ENCODE results near the gene BAMBI. TPM values are rescaled to one million over a fixed set of nuclear protein-coding genes. Genes with fewer than 3 reads are reported as not detected.

The BAMBI gene
- total and polyA plus RNA-seq, 5 donors from 2014 or later, result 0.20 to 1.2 TPM; not detected in 3

DNA sequence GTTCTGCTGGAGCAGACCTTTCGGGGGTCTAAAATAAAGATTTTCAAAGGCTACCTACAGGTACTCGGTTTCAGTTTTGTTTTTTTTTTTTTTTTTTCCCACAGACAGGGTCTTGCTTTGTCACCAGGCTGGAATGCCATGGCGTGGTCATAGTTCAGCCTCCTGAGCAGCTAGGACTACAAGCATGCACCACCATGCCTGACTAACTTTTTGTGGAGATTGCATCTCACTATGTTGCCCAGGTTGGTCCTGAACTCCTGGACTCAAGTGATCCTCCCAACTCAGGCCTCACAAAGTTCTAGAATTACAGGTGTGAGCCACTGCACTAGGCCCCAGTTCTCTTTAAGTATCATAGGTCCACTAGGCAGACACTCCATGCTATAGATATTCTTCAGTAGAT lies 34.5 kb downstream of the BAMBI start:
- ATAC-seq (ENCODE audit: low read depth in 2 of 2) (no peak), DNase-seq (no peak)
- H3K27me3 Mint-ChIP-seq, result peaks cover 12% of the 10 kb centered on the region
- H3K27ac ChIP-seq (ENCODE audit: insufficient read depth, low read length, poor library complexity, severe bottlenecking), result no peak overlapping the region
- H3K9me3 ChIP-seq (ENCODE audit: control insufficient read depth in 2 of 2, low read length in 2 of 2), result no peaks in the 10 kb centered on the region
- no peaks in the 10 kb centered on the region for H3K9me3 Mint-ChIP-seq
- no peak overlapping the region for H3K27ac Mint-ChIP-seq
- no peaks in the 10 kb centered on the region for H3K27me3 ChIP-seq (ENCODE audit: control insufficient read depth, insufficient read depth, low read length)
- H3K4me3 Mint-ChIP-seq, result no peak overlapping the region
- no peaks in the 10 kb centered on the region for H3K36me3 Mint-ChIP-seq
- no peaks in the 10 kb centered on the region for H3K36me3 ChIP-seq (ENCODE audit: control insufficient read depth, insufficient read depth, low read length)
- H3K4me3 ChIP-seq (ENCODE audit: low read depth, low read length), result no peak overlapping the region
- H3K4me1 ChIP-seq (ENCODE audit: control insufficient read depth, insufficient read depth, low read length, poor library complexity, severe bottlenecking), result no peaks in the 10 kb centered on the region
- H3K4me1 Mint-ChIP-seq, result no peaks in the 10 kb centered on the region

GRCh38 chr10:28713626-28714352 lies 36.5 kb downstream of the BAMBI start:
- H3K4me3 ChIP-seq (ENCODE audit: low read depth, low read length), result no peak overlapping the region
- no peaks in the 10 kb centered on the region for H3K9me3 ChIP-seq (ENCODE audit: control insufficient read depth in 2 of 2, low read length in 2 of 2)
- Mint-ChIP-seq H3K4me1 (no peaks in the 10 kb centered on the region), H3K36me3 (no peaks in the 10 kb centered on the region), H3K27me3 (peaks cover 21% of the 10 kb centered on the region), H3K4me3 (no peak overlapping the region), H3K27ac (no peak overlapping the region), H3K9me3 (no peaks in the 10 kb centered on the region)
- no peaks in the 10 kb centered on the region for H3K27me3 ChIP-seq (ENCODE audit: control insufficient read depth, insufficient read depth, low read length)
- no peak for ATAC-seq (ENCODE audit: low read depth in 2 of 2)
- no peaks in the 10 kb centered on the region for H3K4me1 ChIP-seq (ENCODE audit: control insufficient read depth, insufficient read depth, low read length, poor library complexity, severe bottlenecking)
- no peak overlapping the region for H3K27ac ChIP-seq (ENCODE audit: insufficient read depth, low read length, poor library complexity, severe bottlenecking)
- DNase-seq, result no peak
- H3K36me3 ChIP-seq (ENCODE audit: control insufficient read depth, insufficient read depth, low read length), result no peaks in the 10 kb centered on the region

DNA sequence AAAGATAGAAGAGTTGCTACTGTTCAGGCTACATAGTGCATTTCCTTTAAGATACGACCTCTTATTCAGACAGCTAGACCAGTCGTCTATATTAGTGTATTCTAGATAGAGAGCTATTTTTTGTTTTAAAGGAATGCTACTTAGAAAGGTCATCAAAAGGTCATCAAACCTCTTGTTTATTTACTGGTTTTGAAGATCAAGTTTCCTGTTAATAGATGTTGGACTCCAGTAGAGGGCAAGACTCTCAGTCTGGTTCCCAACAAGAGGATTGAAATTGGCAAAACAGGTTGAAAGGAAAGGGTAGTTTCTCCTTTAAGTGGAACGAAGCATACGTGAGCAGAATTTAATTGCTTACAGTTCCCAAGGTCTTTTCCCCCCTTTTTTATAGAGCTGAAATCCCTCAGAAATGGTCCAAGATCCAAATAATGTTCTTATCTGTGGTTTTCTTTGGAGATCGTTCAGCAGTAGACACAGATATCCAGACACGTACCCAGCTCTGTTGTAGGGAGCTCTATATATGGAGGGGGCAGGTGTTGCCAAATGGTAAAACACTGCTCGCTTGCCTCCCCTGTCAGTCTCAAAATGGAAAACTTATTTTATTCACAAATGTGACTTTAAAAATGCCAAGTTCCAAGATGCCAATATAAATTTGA lies 37.2 kb downstream of the BAMBI start:
- peaks cover 27% of the 10 kb centered on the region for H3K27me3 Mint-ChIP-seq
- H3K4me3 ChIP-seq (ENCODE audit: low read depth, low read length), result no peak overlapping the region
- no peaks in the 10 kb centered on the region for H3K4me1 ChIP-seq (ENCODE audit: control insufficient read depth, insufficient read depth, low read length, poor library complexity, severe bottlenecking)
- no peaks in the 10 kb centered on the region for H3K36me3 ChIP-seq (ENCODE audit: control insufficient read depth, insufficient read depth, low read length)
- H3K27ac ChIP-seq (ENCODE audit: insufficient read depth, low read length, poor library complexity, severe bottlenecking), result no peak overlapping the region
- H3K4me1 Mint-ChIP-seq, result no peaks in the 10 kb centered on the region
- DNase-seq, result no peak
- H3K4me3 Mint-ChIP-seq, result no peak overlapping the region
- no peaks in the 10 kb centered on the region for H3K36me3 Mint-ChIP-seq
- H3K27ac Mint-ChIP-seq, result no peak overlapping the region
- H3K27me3 ChIP-seq (ENCODE audit: control insufficient read depth, insufficient read depth, low read length), result no peaks in the 10 kb centered on the region
- no peaks in the 10 kb centered on the region for H3K9me3 ChIP-seq (ENCODE audit: control insufficient read depth in 2 of 2, low read length in 2 of 2)
- no peaks in the 10 kb centered on the region for H3K9me3 Mint-ChIP-seq
- ATAC-seq (ENCODE audit: low read depth in 2 of 2), result no peak

- Histone ChIP-seq H3K36me3 (ENCODE audit: control insufficient read depth, insufficient read depth, low read length) (no peaks in the 10 kb centered on the region), H3K9me3 (ENCODE audit: control insufficient read depth in 2 of 2, low read length in 2 of 2) (no peaks in the 10 kb centered on the region), H3K27ac (ENCODE audit: insufficient read depth, low read length, poor library complexity, severe bottlenecking) (no peak overlapping the region), H3K4me3 (ENCODE audit: low read depth, low read length) (no peak overlapping the region), H3K27me3 (ENCODE audit: control insufficient read depth, insufficient read depth, low read length) (no peaks in the 10 kb centered on the region), H3K4me1 (ENCODE audit: control insufficient read depth, insufficient read depth, low read length, poor library complexity, severe bottlenecking) (no peaks in the 10 kb centered on the region)
- H3K4me3 Mint-ChIP-seq, result no peak overlapping the region
- H3K9me3 Mint-ChIP-seq, result no peaks in the 10 kb centered on the region
- no peaks in the 10 kb centered on the region for H3K4me1 Mint-ChIP-seq
- H3K27ac Mint-ChIP-seq, result no peak overlapping the region
- no peak for DNase-seq
- H3K27me3 Mint-ChIP-seq, result peaks cover 27% of the 10 kb centered on the region
- no peaks in the 10 kb centered on the region for H3K36me3 Mint-ChIP-seq
- no peak for ATAC-seq (ENCODE audit: low read depth in 2 of 2)
Observed at GRCh38 chr10:28715246-28715645, 37.9 kb downstream of the BAMBI start.

DNA sequence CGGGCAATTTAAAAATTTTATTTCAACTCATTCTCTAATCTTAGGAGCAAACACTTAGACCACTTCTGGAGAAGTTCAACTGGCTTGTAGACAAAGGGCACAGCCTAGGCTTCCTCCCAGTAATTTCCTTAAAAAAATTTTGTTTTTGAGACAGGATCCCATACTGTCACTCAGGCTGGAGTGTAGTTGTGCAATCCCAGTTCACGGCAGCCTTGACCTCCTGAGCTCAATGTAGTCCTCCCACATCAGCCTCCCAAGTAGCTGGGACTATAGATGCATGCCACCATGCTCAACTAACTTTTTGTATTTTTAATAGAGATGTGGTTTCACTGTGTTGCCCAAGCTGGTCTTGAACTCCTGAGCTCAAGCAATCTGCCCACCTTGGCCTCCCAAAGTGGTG lies 38.4 kb downstream of the BAMBI start:
- no peaks in the 10 kb centered on the region for H3K27me3 ChIP-seq (ENCODE audit: control insufficient read depth, insufficient read depth, low read length)
- Mint-ChIP-seq H3K9me3 (no peaks in the 10 kb centered on the region), H3K4me1 (no peaks in the 10 kb centered on the region), H3K27me3 (peaks cover 23% of the 10 kb centered on the region), H3K27ac (no peak overlapping the region), H3K4me3 (no peak overlapping the region), H3K36me3 (no peaks in the 10 kb centered on the region)
- no peaks in the 10 kb centered on the region for H3K36me3 ChIP-seq (ENCODE audit: control insufficient read depth, insufficient read depth, low read length)
- DNase-seq (no peak), ATAC-seq (ENCODE audit: low read depth in 2 of 2) (no peak)
- H3K4me3 ChIP-seq (ENCODE audit: low read depth, low read length), result no peak overlapping the region
- no peak overlapping the region for H3K27ac ChIP-seq (ENCODE audit: insufficient read depth, low read length, poor library complexity, severe bottlenecking)
- no peaks in the 10 kb centered on the region for H3K4me1 ChIP-seq (ENCODE audit: control insufficient read depth, insufficient read depth, low read length, poor library complexity, severe bottlenecking)
- H3K9me3 ChIP-seq (ENCODE audit: control insufficient read depth in 2 of 2, low read length in 2 of 2), result no peaks in the 10 kb centered on the region

- Histone ChIP-seq H3K27me3 (ENCODE audit: control insufficient read depth, insufficient read depth, low read length) (peaks cover 3% of the 10 kb centered on the region), H3K36me3 (ENCODE audit: control insufficient read depth, insufficient read depth, low read length) (no peaks in the 10 kb centered on the region), H3K4me3 (ENCODE audit: low read depth, low read length) (no peak overlapping the region), H3K9me3 (ENCODE audit: control insufficient read depth in 2 of 2, low read length in 2 of 2) (no peaks in the 10 kb centered on the region), H3K27ac (ENCODE audit: insufficient read depth, low read length, poor library complexity, severe bottlenecking) (no peak overlapping the region), H3K4me1 (ENCODE audit: control insufficient read depth, insufficient read depth, low read length, poor library complexity, severe bottlenecking) (no peaks in the 10 kb centered on the region)
- Mint-ChIP-seq H3K4me3 (no peak overlapping the region), H3K4me1 (no peaks in the 10 kb centered on the region), H3K27me3 (peaks cover 33% of the 10 kb centered on the region), H3K9me3 (no peaks in the 10 kb centered on the region), H3K27ac (no peak overlapping the region), H3K36me3 (no peaks in the 10 kb centered on the region)
- ATAC-seq (ENCODE audit: low read depth in 2 of 2) (no peak), DNase-seq (no peak)
Observed at GRCh38 chr10:28716748-28717147, 39.4 kb downstream of the BAMBI start.

- no peak overlapping the region for H3K4me3 ChIP-seq (ENCODE audit: low read depth, low read length)
- no peaks in the 10 kb centered on the region for H3K4me1 ChIP-seq (ENCODE audit: control insufficient read depth, insufficient read depth, low read length, poor library complexity, severe bottlenecking)
- H3K9me3 Mint-ChIP-seq, result no peaks in the 10 kb centered on the region
- H3K27ac Mint-ChIP-seq, result no peak overlapping the region
- peaks cover 3% of the 10 kb centered on the region for H3K27me3 ChIP-seq (ENCODE audit: control insufficient read depth, insufficient read depth, low read length)
- ATAC-seq (ENCODE audit: low read depth in 2 of 2), result no peak
- no peak overlapping the region for H3K27ac ChIP-seq (ENCODE audit: insufficient read depth, low read length, poor library complexity, severe bottlenecking)
- no peaks in the 10 kb centered on the region for H3K36me3 ChIP-seq (ENCODE audit: control insufficient read depth, insufficient read depth, low read length)
- no peak for DNase-seq
- no peaks in the 10 kb centered on the region for H3K36me3 Mint-ChIP-seq
- no peak overlapping the region for H3K4me3 Mint-ChIP-seq
- peaks cover 0 to 8% (median 0%) of the 10 kb centered on the region in 4 donors for H3K4me1 Mint-ChIP-seq
- no peaks in the 10 kb centered on the region for H3K9me3 ChIP-seq (ENCODE audit: control insufficient read depth in 2 of 2, low read length in 2 of 2)
- peaks cover 34% of the 10 kb centered on the region for H3K27me3 Mint-ChIP-seq
Observed at GRCh38 chr10:28717656-28718201, 40.4 kb downstream of the BAMBI start.

Data from CD4-positive, CD25-positive, alpha-beta regulatory T cell (primary cell).